ENCODE data around the gene BCAN.

- TF ChIP-seq CTCF (conservative IDR thresholded peaks at IDR 0.05) (no peak), ZFX (IDR thresholded peaks at IDR 0.05) (no peak)
Observed at GRCh38 chr1:156689953-156690674, 48.2 kb downstream of the BCAN start.
